GM12892 (cell line): ENCODE measurements around the gene STK32B.

Experiments used
- DNase-seq: peaks from one replicate; pipeline ENCODE4 v3.0.0; 2011; ENCODE audit not compliant: insufficient read length
- FAIRE-seq: peaks from 2 replicates; lab custom pipeline; 2011; peaks lifted over from hg19 to GRCh38; lab: Jason Lieb, UNC
- POLR2A ChIP-seq: IDR thresholded peaks from 2 replicates; pipeline ENCODE4 v1.6.1; 2011; ENCODE audit warnings: low read depth, low read length, control low read depth
- POLR2AphosphoS5 ChIP-seq: IDR thresholded peaks from 2 replicates; pipeline ENCODE4 v1.6.1; 2011; ENCODE audit warnings: low read depth, low read length, control low read depth
- TAF1 ChIP-seq: IDR thresholded peaks from 2 replicates; pipeline ENCODE4 v1.6.1; 2011; ENCODE audit warnings: low read depth, mild to moderate bottlenecking, control low read depth, low read length, borderline replicate concordance

The STK32B gene

DNA sequence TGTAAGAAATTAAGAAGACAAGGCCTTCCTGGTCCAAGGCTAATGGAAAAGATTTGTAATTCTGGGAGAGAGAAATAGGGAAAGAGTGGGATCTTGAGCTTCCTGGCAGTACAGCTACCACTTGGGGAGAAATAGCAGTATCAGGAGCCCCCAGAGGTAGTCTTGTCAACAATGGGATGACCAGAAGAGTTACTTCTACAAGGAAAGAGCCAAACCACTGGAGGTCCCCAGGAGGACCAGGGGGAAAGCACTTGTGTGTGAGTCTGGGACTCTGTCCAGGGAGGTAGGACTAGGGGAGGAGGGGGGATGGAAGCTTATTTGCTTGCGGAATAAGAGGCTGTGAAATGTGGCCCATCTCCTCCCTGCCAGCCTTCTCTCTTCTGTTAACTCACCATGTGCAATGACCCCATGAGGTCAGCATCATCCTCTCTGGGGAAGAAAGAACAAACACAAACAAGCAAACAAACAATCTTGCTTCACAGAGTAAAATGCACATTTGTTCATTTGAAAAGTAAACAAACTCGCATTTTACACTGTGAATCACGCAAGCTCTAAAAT, 160.1 kb downstream of the STK32B start:
- DNase-seq (no peak), FAIRE-seq (no peak)
- TF ChIP-seq POLR2A: no peak

DNA sequence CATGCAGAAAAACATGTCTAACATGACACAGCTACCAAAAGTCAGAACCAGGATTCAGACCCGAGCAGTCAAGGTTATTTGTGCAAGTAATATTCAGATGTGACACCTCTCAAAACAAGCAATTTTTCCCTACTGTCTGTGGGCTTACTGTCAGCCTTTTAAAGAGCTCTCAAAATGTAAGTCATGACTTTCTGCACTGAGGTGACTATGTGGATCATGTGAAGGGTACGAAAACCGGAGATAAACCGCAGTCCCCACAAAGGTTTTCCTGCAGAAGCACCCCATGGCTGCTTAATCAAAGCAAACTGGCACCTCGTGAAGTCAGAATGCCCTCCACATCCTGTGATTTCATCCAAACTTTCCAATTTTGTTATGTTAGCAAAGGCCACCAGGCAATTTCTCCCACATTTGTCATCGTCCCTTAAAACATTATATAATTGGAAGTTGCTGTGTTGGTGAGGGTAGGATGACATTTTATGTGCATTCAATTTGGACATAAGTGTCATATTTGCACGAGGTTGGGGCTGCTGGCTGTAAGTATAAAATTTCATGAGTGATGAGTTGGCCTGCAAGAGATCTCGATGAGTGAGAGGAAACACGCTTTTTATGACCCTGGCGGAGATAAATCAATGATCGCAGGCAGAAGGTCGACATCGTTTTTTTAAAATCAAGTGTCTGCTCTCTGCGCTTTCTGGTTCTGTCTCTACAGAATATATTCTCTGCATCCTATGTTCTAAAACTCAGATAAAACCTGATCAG, 161.2 kb downstream of the STK32B start:
- DNase-seq (no peak), FAIRE-seq (no peak)
- TF ChIP-seq POLR2A: no peak
- no peak for TF ChIP-seq POLR2AphosphoS5
- no peak for TF ChIP-seq TAF1

DNA sequence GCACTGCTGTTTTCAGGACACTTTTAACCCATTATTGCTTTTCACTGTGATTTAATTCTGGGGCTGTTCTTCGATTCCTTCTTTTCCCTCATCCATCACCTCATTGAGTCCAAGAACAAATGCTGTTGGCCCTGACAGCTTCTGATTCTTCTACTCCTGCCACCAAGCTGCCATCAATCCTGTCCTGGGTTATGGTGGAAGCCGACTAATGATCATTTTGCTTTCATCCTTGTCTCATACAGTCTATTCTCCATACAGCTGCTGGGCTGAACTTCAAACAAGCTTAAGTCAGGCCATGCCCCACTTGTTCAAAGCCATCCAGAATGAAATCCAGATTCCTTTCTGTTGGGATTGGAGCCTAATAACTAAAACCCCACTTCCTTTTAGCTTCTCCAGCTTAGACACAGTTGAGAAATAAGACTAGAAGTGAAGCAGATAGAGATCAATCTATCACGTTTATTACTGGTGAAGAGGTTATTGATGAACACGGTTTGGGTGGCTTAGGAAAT, 161.9 kb downstream of the STK32B start:
- no peak for DNase-seq
- no peak for FAIRE-seq
- no peak for TF ChIP-seq POLR2AphosphoS5
- no peak for TF ChIP-seq TAF1
- TF ChIP-seq POLR2A: no peak

DNA sequence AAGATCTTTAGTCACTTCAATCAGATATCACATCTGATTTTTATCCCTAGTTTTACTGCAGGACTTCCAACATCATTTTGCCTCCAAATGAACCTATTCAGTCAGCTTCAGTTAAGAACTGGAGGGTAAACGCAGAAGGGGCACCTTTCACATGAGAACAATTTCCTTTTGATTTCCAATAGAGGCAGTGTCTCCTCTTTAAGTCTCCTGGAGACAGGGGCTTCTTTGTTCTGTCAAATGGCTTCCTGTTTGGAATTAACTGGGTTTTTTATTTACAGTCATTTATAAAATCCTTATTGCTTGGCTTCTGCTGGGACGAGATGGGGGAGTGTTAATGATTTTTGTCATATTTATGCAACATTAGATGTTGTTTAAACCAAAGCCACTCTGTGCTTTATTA, 164.0 kb downstream of the STK32B start:
- no peak for DNase-seq
- TF ChIP-seq TAF1: no peak
- TF ChIP-seq POLR2AphosphoS5: no peak
- no peak for TF ChIP-seq POLR2A
- no peak for FAIRE-seq

DNA sequence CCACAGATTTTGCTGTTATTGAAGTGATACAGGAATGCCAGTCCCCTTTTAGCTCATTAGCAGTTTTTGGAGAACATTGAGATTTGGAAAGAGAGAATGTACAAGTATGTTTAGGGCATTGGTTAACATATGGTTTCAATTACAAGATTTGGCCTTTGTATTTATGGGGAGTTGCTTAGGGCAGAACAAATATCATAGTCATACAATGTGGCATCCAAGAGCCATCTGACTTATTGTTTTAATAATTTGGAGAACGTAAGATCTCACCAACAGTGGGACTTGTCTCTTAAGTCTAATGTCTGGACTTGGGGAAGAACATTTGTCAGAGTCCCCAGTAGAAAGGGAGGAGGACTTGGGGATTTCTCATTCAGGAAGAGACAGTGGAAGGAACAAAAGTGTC, 166.1 kb downstream of the STK32B start:
- no peak for FAIRE-seq
- no peak for TF ChIP-seq POLR2A
- TF ChIP-seq POLR2AphosphoS5: no peak
- TF ChIP-seq TAF1: no peak
- DNase-seq: no peak

DNA sequence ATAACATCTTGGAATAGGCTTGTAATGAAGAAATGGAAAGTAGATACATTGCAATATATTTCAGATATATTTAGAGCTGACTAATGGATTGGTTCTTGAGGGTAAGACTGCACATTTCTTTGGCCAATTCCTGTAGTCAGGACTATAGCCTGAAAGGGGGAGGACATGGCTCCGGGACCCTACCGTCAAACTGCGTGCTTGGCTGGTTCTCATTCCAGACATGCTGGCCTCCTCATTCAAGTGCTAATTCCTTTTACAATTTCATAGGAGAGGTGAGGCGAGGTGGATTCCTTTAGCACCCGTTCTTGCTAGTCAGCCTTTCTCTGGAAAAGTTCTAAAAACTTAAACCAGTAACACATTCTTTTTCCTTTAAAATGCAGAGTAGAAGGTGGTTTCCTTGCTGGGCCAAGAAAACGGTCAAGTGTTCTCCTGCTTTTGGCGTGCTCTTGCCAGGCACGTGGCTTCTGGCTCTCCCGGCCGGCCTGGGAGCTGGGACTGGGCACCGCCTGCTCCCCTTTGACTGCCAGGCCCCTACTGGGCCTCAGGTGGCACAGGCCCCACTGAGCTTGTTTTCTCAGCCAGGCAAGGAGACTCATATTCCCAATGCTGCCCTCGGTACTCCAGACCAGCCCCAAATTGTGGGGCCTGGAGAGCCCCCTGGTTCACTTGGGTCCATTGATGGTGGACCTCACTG, 167.2 kb downstream of the STK32B start:
- no peak for FAIRE-seq
- no peak for TF ChIP-seq TAF1
- TF ChIP-seq POLR2AphosphoS5: no peak
- no peak for TF ChIP-seq POLR2A
- DNase-seq: no peak

DNA sequence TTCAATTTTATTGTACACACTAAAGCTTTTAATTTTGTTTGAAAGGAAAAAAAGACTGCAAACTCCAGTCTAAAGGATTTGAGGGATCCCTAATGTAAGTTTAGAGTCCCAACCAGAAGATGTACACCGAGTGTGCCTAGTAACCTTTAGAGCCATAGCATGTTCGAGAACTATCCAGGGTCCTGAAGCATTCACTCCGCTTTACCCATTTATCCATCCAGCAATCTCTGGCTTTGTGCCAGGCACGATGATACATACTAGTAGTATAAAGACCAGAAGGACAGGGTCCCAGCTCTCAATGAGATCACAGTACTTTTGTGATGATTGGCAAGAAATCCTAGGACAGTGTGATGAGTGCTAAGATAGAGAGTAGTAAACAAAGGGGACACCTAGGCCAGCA, 168.7 kb downstream of the STK32B start:
- FAIRE-seq: no peak
- no peak for DNase-seq
- no peak for TF ChIP-seq TAF1
- TF ChIP-seq POLR2AphosphoS5: no peak
- no peak for TF ChIP-seq POLR2A

DNA sequence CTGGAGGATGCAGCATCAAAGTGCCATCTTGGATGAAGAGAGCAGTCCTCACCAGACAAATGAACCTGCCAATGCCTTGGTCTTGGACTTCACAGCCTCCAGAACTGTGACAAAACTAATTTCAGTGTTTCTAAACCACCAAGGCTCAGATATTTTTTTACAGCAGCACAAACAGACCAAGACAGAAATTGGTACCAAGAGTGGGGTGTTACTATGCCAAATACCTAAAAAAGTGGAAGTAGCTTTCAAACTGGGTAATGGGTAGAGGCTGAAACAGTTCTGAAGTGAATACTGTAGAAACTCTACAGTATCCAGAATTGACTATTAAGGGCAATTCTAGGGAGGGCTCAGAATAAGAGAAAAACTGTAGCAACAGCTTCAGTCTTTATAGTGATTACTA, 170.8 kb downstream of the STK32B start:
- DNase-seq (no peak), FAIRE-seq (no peak)
- TF ChIP-seq POLR2A: no peak
- TF ChIP-seq TAF1: no peak
- no peak for TF ChIP-seq POLR2AphosphoS5

DNA sequence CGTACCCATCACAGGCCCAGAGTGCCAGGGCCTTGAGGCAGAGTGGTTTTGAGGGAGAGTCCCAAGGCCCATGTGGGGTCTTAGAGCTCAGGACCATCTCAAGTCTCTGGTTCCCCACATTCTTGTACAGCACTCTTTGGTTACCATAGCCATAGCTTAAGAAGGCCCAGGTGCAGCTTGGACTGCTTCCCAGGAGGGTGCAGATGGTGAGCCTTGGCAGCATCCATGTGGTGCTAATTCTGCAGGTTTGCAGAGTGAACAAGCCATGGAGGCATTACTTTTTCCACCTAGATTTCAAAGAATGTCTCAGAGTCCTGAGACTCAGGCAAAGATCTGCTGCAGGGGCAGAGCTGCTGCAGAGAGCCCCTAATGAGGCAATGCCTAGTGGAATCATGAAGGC, 171.7 kb downstream of the STK32B start:
- TF ChIP-seq TAF1: no peak
- no peak for TF ChIP-seq POLR2AphosphoS5
- TF ChIP-seq POLR2A: no peak
- no peak for DNase-seq
- FAIRE-seq: no peak

DNA sequence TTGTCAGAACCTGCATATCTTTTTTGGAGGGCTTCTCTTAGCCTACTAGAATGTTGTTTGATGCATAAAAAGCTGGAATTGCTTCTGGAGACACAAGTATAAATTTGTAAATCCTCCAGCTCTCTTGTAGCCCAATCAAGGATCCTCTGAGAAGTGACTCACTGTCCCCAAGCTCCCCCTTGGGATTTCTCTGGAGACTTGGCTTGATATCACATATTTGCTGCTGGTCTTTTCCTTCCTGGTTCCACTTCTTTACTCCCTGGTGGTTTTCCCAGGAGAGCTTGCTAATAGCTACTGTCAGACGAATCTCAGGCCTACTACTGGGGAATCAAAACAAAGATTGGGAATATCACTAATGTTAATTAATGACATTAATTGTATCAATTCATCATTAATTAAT, 173.1 kb downstream of the STK32B start:
- no peak for TF ChIP-seq POLR2AphosphoS5
- no peak for TF ChIP-seq POLR2A
- no peak for TF ChIP-seq TAF1
- FAIRE-seq (no peak), DNase-seq (no peak)

DNA sequence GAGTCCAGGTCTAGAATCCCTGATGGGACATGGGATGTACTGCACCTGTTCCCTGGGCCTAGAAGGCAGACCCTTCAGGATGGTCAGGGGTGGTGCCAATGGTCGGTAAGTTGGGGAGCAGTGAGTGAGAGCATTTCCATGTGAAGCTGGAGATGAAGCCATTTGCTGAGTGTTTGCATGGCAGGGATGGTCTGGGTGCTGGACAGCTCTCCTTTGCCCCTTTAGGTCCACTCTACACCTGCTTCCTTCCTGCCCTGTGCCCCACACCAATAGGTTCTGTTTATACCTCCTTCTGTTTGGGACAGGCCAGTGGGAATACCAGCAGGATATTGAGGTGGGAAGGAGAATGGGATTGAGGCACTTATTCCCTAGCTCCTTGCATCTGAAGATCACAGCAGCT, 181.3 kb downstream of the STK32B start:
- DNase-seq (no peak), FAIRE-seq (no peak)
- TF ChIP-seq TAF1: no peak
- TF ChIP-seq POLR2AphosphoS5: no peak
- TF ChIP-seq POLR2A: no peak

DNA sequence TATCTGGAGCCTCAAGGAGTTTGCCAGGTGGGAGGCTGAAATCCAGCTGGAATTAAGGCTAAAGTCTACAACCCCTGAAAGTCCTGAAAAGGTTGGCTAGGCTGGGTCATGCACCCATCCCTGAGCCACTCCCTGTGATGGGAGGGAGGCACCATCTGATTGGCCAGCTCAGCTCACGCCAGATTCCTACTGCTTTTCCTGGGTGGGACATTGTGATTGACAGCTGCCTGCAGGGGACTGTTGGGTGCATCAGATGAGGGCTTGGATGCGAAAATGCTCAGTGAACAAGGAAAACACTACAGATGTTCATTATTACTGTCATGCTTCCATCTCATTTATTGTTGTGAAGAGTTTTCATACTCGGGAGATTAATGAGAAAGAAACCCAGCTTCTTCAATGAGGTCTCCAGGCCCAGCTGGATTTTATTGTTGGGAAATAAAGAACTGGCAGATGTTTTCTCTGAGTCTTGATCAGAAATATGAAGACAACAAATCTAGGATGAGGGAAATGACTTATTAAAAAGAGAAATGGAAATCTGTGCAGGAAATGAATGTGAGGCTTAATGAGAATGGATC, 185.9 kb downstream of the STK32B start:
- no peak for TF ChIP-seq POLR2AphosphoS5
- no peak for DNase-seq

More for the DNA sequence above, 185.9 kb downstream of the STK32B start:
- FAIRE-seq: no peak
